ENCODE data around the gene OLIG1.

DNA sequence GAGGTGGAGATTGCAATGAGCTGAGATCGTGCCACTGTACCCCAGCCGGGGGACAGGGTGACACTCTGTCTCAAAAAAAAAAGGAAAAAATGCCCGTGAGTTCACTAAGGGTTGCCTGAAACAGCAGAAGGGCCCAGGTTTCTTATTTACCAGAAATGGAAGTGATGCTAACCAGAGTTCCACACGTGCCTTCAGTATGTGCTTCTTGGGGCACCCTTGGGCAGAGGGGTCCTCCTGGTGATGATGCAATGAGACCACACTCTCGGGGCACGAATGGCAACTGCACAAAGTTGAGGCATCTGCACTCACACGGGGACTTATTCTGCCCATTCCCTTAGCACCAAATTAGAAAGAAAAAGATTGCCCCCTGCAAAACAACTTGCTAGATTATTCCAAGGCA lies 29.2 kb downstream of the OLIG1 start:
- TF ChIP-seq, protein P1, sequence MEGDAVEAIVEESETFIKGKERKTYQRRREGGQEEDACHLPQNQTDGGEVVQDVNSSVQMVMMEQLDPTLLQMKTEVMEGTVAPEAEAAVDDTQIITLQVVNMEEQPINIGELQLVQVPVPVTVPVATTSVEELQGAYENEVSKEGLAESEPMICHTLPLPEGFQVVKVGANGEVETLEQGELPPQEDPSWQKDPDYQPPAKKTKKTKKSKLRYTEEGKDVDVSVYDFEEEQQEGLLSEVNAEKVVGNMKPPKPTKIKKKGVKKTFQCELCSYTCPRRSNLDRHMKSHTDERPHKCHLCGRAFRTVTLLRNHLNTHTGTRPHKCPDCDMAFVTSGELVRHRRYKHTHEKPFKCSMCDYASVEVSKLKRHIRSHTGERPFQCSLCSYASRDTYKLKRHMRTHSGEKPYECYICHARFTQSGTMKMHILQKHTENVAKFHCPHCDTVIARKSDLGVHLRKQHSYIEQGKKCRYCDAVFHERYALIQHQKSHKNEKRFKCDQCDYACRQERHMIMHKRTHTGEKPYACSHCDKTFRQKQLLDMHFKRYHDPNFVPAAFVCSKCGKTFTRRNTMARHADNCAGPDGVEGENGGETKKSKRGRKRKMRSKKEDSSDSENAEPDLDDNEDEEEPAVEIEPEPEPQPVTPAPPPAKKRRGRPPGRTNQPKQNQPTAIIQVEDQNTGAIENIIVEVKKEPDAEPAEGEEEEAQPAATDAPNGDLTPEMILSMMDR (conservative IDR thresholded peaks at IDR 0.05; ENCODE audit: low read depth, low read length) = no peak
- TF ChIP-seq NFE2L2 (IDR thresholded peaks at IDR 0.05; ENCODE audit: low read depth, low read length) (no peak), RFX5 (IDR thresholded peaks at IDR 0.05; ENCODE audit: low read depth, low read length) (no peak), RCOR1 (IDR thresholded peaks at IDR 0.05; ENCODE audit: insufficient replicate concordance, low read length) (no peak), POLR2A (IDR thresholded peaks at IDR 0.05; ENCODE audit: low read depth, low read length) (no peak), CEBPB (IDR thresholded peaks at IDR 0.05; ENCODE audit: low read depth, low read length) (no peak), RAD21 (IDR thresholded peaks at IDR 0.05; ENCODE audit: low read length) (no peak), MAFK (IDR thresholded peaks at IDR 0.05; ENCODE audit: low read depth, low read length) (no peak), MXI1 (IDR thresholded peaks at IDR 0.05; ENCODE audit: borderline replicate concordance, low read depth, low read length) (no peak), SMC3 (IDR thresholded peaks at IDR 0.05; ENCODE audit: low read depth, low read length) (no peak), BHLHE40 (IDR thresholded peaks at IDR 0.05; ENCODE audit: low read depth, low read length) (no peak)
- TF ChIP-seq, protein P2, sequence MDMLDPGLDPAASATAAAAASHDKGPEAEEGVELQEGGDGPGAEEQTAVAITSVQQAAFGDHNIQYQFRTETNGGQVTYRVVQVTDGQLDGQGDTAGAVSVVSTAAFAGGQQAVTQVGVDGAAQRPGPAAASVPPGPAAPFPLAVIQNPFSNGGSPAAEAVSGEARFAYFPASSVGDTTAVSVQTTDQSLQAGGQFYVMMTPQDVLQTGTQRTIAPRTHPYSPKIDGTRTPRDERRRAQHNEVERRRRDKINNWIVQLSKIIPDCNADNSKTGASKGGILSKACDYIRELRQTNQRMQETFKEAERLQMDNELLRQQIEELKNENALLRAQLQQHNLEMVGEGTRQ (IDR thresholded peaks at IDR 0.05; ENCODE audit: low read depth, low read length) = no peak
